ENCODE results near the gene CLIC3.

Gene CLIC3

GRCh38 chr9:136958473-136958872, 37.9 kb downstream of the CLIC3 start:
- Histone ChIP-seq H3K27me3 (ENCODE audit: insufficient read depth, insufficient read length) (peaks cover 10% of the 10 kb centered on the region), H3K4me1 (ENCODE audit: insufficient read depth, insufficient read length) (peaks cover 15% of the 10 kb centered on the region)

GRCh38 chr9:136957901-136958300, 38.5 kb downstream of the CLIC3 start:
- DNase-seq (ENCODE audit: low read depth, low spot score) = no peak
- no peak overlapping the region for H3K9ac ChIP-seq (ENCODE audit: insufficient read length, low read depth)
- H3K4me3 ChIP-seq (ENCODE audit: insufficient read length, low read depth) = no peak overlapping the region
- H3K4me1 ChIP-seq (ENCODE audit: insufficient read depth, insufficient read length) = peaks cover 13% of the 10 kb centered on the region
- peaks cover 10% of the 10 kb centered on the region for H3K27me3 ChIP-seq (ENCODE audit: insufficient read depth, insufficient read length)
- no peak for TF ChIP-seq ZNF274 (IDR thresholded peaks at IDR 0.05; ENCODE audit: low read depth, low read length)
- no peak for TF ChIP-seq YY1 (IDR thresholded peaks at IDR 0.05; ENCODE audit: insufficient read depth, insufficient read length)
- TF ChIP-seq SUZ12 (IDR thresholded peaks at IDR 0.05; ENCODE audit: extremely low read depth, insufficient read depth, insufficient read length) = no peak
- no peaks in the 10 kb centered on the region for H3K36me3 ChIP-seq (ENCODE audit: insufficient read depth, insufficient read length, low read length)
- no peaks in the 10 kb centered on the region for H3K9me3 ChIP-seq (ENCODE audit: insufficient read depth, low read length)

More at GRCh38 chr9:136958473-136958872, 37.9 kb downstream of the CLIC3 start:
- no peak for DNase-seq (ENCODE audit: low read depth, low spot score)
- Histone ChIP-seq H3K4me3 (ENCODE audit: insufficient read length, low read depth) (no peak overlapping the region), H3K9ac (ENCODE audit: insufficient read length, low read depth) (no peak overlapping the region), H3K36me3 (ENCODE audit: insufficient read depth, insufficient read length, low read length) (no peaks in the 10 kb centered on the region), H3K9me3 (ENCODE audit: insufficient read depth, low read length) (no peaks in the 10 kb centered on the region)
- no peak for TF ChIP-seq SUZ12 (IDR thresholded peaks at IDR 0.05; ENCODE audit: extremely low read depth, insufficient read depth, insufficient read length)
- TF ChIP-seq YY1 (IDR thresholded peaks at IDR 0.05; ENCODE audit: insufficient read depth, insufficient read length) = no peak
- TF ChIP-seq ZNF274 (IDR thresholded peaks at IDR 0.05; ENCODE audit: low read depth, low read length) = no peak

- Histone ChIP-seq H3K9me3 (ENCODE audit: insufficient read depth, low read length) (no peaks in the 10 kb centered on the region), H3K4me1 (ENCODE audit: insufficient read depth, insufficient read length) (peaks cover 13% of the 10 kb centered on the region)
- TF ChIP-seq SUZ12 (IDR thresholded peaks at IDR 0.05; ENCODE audit: extremely low read depth, insufficient read depth, insufficient read length) (no peak), ZNF274 (IDR thresholded peaks at IDR 0.05; ENCODE audit: low read depth, low read length) (no peak), YY1 (IDR thresholded peaks at IDR 0.05; ENCODE audit: insufficient read depth, insufficient read length) (no peak)
Measured at GRCh38 chr9:136957461-136957860, 38.9 kb downstream of the CLIC3 start.

GRCh38 chr9:136956604-136957003, 39.8 kb downstream of the CLIC3 start:
- DNase-seq (ENCODE audit: low read depth, low spot score) = no peak
- peaks cover 15% of the 10 kb centered on the region for H3K4me1 ChIP-seq (ENCODE audit: insufficient read depth, insufficient read length)
- peaks cover 10% of the 10 kb centered on the region for H3K27me3 ChIP-seq (ENCODE audit: insufficient read depth, insufficient read length)
- H3K36me3 ChIP-seq (ENCODE audit: insufficient read depth, insufficient read length, low read length) = no peaks in the 10 kb centered on the region
- no peak overlapping the region for H3K9ac ChIP-seq (ENCODE audit: insufficient read length, low read depth)
- no peak overlapping the region for H3K4me3 ChIP-seq (ENCODE audit: insufficient read length, low read depth)
- no peaks in the 10 kb centered on the region for H3K9me3 ChIP-seq (ENCODE audit: insufficient read depth, low read length)
- TF ChIP-seq SUZ12 (IDR thresholded peaks at IDR 0.05; ENCODE audit: extremely low read depth, insufficient read depth, insufficient read length) (no peak), YY1 (IDR thresholded peaks at IDR 0.05; ENCODE audit: insufficient read depth, insufficient read length) (no peak), ZNF274 (IDR thresholded peaks at IDR 0.05; ENCODE audit: low read depth, low read length) (no peak)

More at GRCh38 chr9:136957461-136957860, 38.9 kb downstream of the CLIC3 start:
- no peak for DNase-seq (ENCODE audit: low read depth, low spot score)
- H3K27me3 ChIP-seq (ENCODE audit: insufficient read depth, insufficient read length) = peaks cover 10% of the 10 kb centered on the region
- no peak overlapping the region for H3K4me3 ChIP-seq (ENCODE audit: insufficient read length, low read depth)
- H3K9ac ChIP-seq (ENCODE audit: insufficient read length, low read depth) = no peak overlapping the region
- no peaks in the 10 kb centered on the region for H3K36me3 ChIP-seq (ENCODE audit: insufficient read depth, insufficient read length, low read length)

GRCh38 chr9:136955943-136956335, 40.4 kb downstream of the CLIC3 start:
- H3K36me3 ChIP-seq (ENCODE audit: insufficient read depth, insufficient read length, low read length) = no peaks in the 10 kb centered on the region
- no peak overlapping the region for H3K4me3 ChIP-seq (ENCODE audit: insufficient read length, low read depth)
- H3K9ac ChIP-seq (ENCODE audit: insufficient read length, low read depth) = no peak overlapping the region
- peaks cover 10% of the 10 kb centered on the region for H3K27me3 ChIP-seq (ENCODE audit: insufficient read depth, insufficient read length)
- TF ChIP-seq SUZ12 (IDR thresholded peaks at IDR 0.05; ENCODE audit: extremely low read depth, insufficient read depth, insufficient read length) (no peak), YY1 (IDR thresholded peaks at IDR 0.05; ENCODE audit: insufficient read depth, insufficient read length) (no peak), ZNF274 (IDR thresholded peaks at IDR 0.05; ENCODE audit: low read depth, low read length) (no peak)
- no peaks in the 10 kb centered on the region for H3K9me3 ChIP-seq (ENCODE audit: insufficient read depth, low read length)
- no peak for DNase-seq (ENCODE audit: low read depth, low spot score)
- peaks cover 15% of the 10 kb centered on the region for H3K4me1 ChIP-seq (ENCODE audit: insufficient read depth, insufficient read length)

GRCh38 chr9:136955202-136955942, 41.0 kb downstream of the CLIC3 start:
- no peaks in the 10 kb centered on the region for H3K36me3 ChIP-seq (ENCODE audit: insufficient read depth, insufficient read length, low read length)
- no peaks in the 10 kb centered on the region for H3K9me3 ChIP-seq (ENCODE audit: insufficient read depth, low read length)
- no peak for DNase-seq (ENCODE audit: low read depth, low spot score)
- TF ChIP-seq SUZ12 (IDR thresholded peaks at IDR 0.05; ENCODE audit: extremely low read depth, insufficient read depth, insufficient read length) (no peak), ZNF274 (IDR thresholded peaks at IDR 0.05; ENCODE audit: low read depth, low read length) (no peak), YY1 (IDR thresholded peaks at IDR 0.05; ENCODE audit: insufficient read depth, insufficient read length) (no peak)
- H3K4me1 ChIP-seq (ENCODE audit: insufficient read depth, insufficient read length) = peaks cover 16% of the 10 kb centered on the region
- no peak overlapping the region for H3K4me3 ChIP-seq (ENCODE audit: insufficient read length, low read depth)
- H3K27me3 ChIP-seq (ENCODE audit: insufficient read depth, insufficient read length) = peaks cover 10% of the 10 kb centered on the region
- H3K9ac ChIP-seq (ENCODE audit: insufficient read length, low read depth) = no peak overlapping the region

GRCh38 chr9:136954270-136955083, 41.9 kb downstream of the CLIC3 start:
- peaks cover 10% of the 10 kb centered on the region for H3K27me3 ChIP-seq (ENCODE audit: insufficient read depth, insufficient read length)
- H3K9me3 ChIP-seq (ENCODE audit: insufficient read depth, low read length) = no peaks in the 10 kb centered on the region
- DNase-seq (ENCODE audit: low read depth, low spot score) = no peak
- no peak overlapping the region for H3K9ac ChIP-seq (ENCODE audit: insufficient read length, low read depth)
- H3K36me3 ChIP-seq (ENCODE audit: insufficient read depth, insufficient read length, low read length) = no peaks in the 10 kb centered on the region
- peaks cover 11% of the 10 kb centered on the region for H3K4me1 ChIP-seq (ENCODE audit: insufficient read depth, insufficient read length)
- TF ChIP-seq SUZ12 (IDR thresholded peaks at IDR 0.05; ENCODE audit: extremely low read depth, insufficient read depth, insufficient read length) = no peak
- no peak for TF ChIP-seq YY1 (IDR thresholded peaks at IDR 0.05; ENCODE audit: insufficient read depth, insufficient read length)
- TF ChIP-seq ZNF274 (IDR thresholded peaks at IDR 0.05; ENCODE audit: low read depth, low read length) = no peak
- H3K4me3 ChIP-seq (ENCODE audit: insufficient read length, low read depth) = no peak overlapping the region
